NCI-H2227 (cell line): Measurements from ENCODE around the gene INSC.
A peak's percentile ranks its signal among the peaks of the same experiment; 100 is the strongest.

Experiments
- DNase-seq: peaks from one replicate; lab custom pipeline; 2025; ENCODE audit not compliant: unreplicated experiment; lab: John Stamatoyannopoulos, UW

Gene INSC

GRCh38 chr11:15182372-15182771 is 67.6 kb downstream of the INSC start:
- DNase-seq = no peak

- DNase-seq = no peak
These were observed 70.3 kb downstream of the INSC start for GRCh38 chr11:15185021-15185420.

- no peak for DNase-seq
These were observed 71.4 kb downstream of the INSC start for GRCh38 chr11:15186146-15186545.

- DNase-seq = no peak
These were observed 74.5 kb downstream of the INSC start for GRCh38 chr11:15189189-15189588.

GRCh38 chr11:15189641-15190365 is 75.1 kb downstream of the INSC start:
- DNase-seq = no peak

- DNase-seq = no peak
These were observed 75.9 kb downstream of the INSC start for GRCh38 chr11:15190611-15191010.

GRCh38 chr11:15192005-15192556 is 77.4 kb downstream of the INSC start:
- DNase-seq = no peak

GRCh38 chr11:15194671-15195415 is 80.1 kb downstream of the INSC start:
- DNase-seq = no peak

GRCh38 chr11:15195454-15196200 is 80.9 kb downstream of the INSC start:
- no peak for DNase-seq

- DNase-seq = no peak
These were observed 82.0 kb downstream of the INSC start for GRCh38 chr11:15196704-15197103.

- no peak for DNase-seq
These were observed 83.0 kb downstream of the INSC start for GRCh38 chr11:15197696-15198095.

GRCh38 chr11:15198284-15198683 is 83.6 kb downstream of the INSC start:
- DNase-seq = no peak

- DNase-seq = no peak
These were observed 85.0 kb downstream of the INSC start for GRCh38 chr11:15199693-15200092.

- DNase-seq = no peak
These were observed 86.0 kb downstream of the INSC start for GRCh38 chr11:15200696-15201095.

GRCh38 chr11:15201586-15201985 is 86.9 kb downstream of the INSC start:
- DNase-seq = no peak

GRCh38 chr11:15202626-15203025 is 87.9 kb downstream of the INSC start:
- no peak for DNase-seq

GRCh38 chr11:15204711-15205110 is 90.0 kb downstream of the INSC start:
- DNase-seq = no peak

- DNase-seq = no peak
These were observed 92.1 kb downstream of the INSC start for GRCh38 chr11:15206791-15207190.

- peak; percentile 86 for DNase-seq
These were observed 93.9 kb downstream of the INSC start for GRCh38 chr11:15208378-15209222.

GRCh38 chr11:15212876-15213275 is 98.2 kb downstream of the INSC start:
- no peak for DNase-seq
